Type B pancreatic cell (in vitro differentiated cells): ENCODE measurements around the gene BCL11A. TPM values are rescaled to one million over a fixed set of nuclear protein-coding genes. Genes with fewer than 3 reads are reported as not detected.
A peak's percentile ranks its signal among the peaks of the same experiment; 100 is the strongest.

Experiments
- DNase-seq: peaks from one replicate; pipeline ENCODE4 v3.0.0; 2021; ENCODE audit warnings: mixed read lengths; ENCODE audit not compliant: unreplicated experiment; ENCODE audit errors: extremely low spot score
- H3K27ac Mint-ChIP-seq: 2 replicates; pipeline ENCODE4 v1.8.0; 2021; ENCODE audit warnings: mild to moderate bottlenecking, mixed read lengths
- H3K27me3 Mint-ChIP-seq: 2 replicates; pipeline ENCODE4 v1.8.0; 2021; ENCODE audit warnings: mixed read lengths
- H3K36me3 Mint-ChIP-seq: 2 replicates; pipeline ENCODE4 v1.8.0; 2021; ENCODE audit warnings: mixed read lengths
- H3K4me1 Mint-ChIP-seq: one replicate; pipeline ENCODE4 v1.8.0; 2021; ENCODE audit warnings: mixed read lengths; ENCODE audit not compliant: unreplicated experiment
- H3K4me3 Mint-ChIP-seq: 2 replicates; pipeline ENCODE4 v1.8.0; 2021; ENCODE audit warnings: mild to moderate bottlenecking, mixed read lengths
- H3K9me3 Mint-ChIP-seq: 2 replicates; pipeline ENCODE4 v1.8.0; 2021; ENCODE audit warnings: mixed read lengths
- total RNA-seq: library from RNA; stranded (reverse); gene quantifications from 2 replicates; pipeline ENCODE4 v1.2.1, GENCODE V29; 2021; ENCODE audit warnings: low replicate concordance
- TF ChIP-seq, protein P1 (sequence below): fragments of 200-600 bp; sonication (generic); conservative IDR thresholded peaks from 2 replicates; pipeline ENCODE4 v1.5.0; 2021; ENCODE audit warnings: antibody characterized with exemption, mild to moderate bottlenecking

Gene BCL11A
- total RNA-seq, 1 donor from 2014 or later = 53.1 TPM

DNA sequence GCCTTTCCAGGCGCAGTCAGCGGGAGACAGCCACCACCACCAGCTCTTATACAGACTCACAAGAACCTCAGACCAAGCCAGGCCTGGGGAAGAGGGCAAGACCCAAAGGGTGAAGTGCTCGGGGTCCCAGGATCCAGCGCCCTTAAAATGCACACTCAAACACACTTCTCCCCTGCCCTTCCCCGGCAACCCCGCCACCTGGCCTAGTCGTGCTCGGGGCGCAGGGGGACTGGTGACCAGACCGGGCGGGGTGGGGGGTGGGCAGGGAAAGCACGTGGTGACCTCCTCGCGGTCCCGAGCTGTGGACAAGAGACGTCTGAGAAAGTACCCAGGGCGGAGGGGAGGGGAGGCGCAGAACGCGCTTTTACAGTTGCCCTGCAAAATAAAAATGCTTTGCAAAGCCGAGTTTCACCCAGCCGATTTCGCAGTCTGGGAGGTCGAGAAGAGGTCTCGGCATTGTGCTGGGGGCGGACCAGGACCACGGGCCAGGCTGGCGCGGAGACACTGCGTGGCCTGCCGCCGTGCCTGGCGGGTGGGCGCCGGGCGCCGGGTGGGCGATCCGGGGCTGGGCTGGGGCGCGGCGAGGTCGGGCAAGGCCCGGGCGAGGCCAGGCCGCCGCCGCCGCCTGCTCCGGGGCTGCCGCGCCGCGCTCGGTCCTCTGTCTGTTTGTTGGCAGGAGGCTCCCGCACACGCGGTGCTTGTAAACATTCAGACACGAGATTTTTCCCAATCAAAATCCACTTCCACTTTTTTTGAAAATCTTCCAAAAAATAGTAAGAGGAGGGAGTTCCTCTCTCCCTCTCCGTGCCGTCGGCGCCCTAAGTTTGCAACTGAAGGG, 2.0 kb downstream of the BCL11A start:
- Mint-ChIP-seq H3K27me3 (peaks cover 15% of the 10 kb centered on the region), H3K9me3 (no peaks in the 10 kb centered on the region), H3K36me3 (peaks cover 9% of the 10 kb centered on the region), H3K27ac (peak overlapping the region; percentile 95), H3K4me1 (peaks cover 30% of the 10 kb centered on the region), H3K4me3 (peak overlapping the region; percentile 98)
- TF ChIP-seq, protein P1, sequence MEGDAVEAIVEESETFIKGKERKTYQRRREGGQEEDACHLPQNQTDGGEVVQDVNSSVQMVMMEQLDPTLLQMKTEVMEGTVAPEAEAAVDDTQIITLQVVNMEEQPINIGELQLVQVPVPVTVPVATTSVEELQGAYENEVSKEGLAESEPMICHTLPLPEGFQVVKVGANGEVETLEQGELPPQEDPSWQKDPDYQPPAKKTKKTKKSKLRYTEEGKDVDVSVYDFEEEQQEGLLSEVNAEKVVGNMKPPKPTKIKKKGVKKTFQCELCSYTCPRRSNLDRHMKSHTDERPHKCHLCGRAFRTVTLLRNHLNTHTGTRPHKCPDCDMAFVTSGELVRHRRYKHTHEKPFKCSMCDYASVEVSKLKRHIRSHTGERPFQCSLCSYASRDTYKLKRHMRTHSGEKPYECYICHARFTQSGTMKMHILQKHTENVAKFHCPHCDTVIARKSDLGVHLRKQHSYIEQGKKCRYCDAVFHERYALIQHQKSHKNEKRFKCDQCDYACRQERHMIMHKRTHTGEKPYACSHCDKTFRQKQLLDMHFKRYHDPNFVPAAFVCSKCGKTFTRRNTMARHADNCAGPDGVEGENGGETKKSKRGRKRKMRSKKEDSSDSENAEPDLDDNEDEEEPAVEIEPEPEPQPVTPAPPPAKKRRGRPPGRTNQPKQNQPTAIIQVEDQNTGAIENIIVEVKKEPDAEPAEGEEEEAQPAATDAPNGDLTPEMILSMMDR = no peak
- no peak for DNase-seq

DNA sequence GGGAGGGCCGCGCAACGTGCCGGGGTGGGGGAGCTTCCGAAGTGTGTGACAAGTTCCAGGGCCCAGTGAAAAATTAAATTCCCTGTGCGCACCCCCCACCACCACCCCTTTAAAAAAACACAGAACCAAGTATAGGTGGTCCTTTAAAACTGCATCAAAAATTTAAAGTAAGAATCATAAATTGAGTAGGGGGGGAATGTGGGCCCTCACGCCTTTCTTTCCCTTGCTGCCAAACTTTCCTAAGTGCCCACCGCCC, 2.5 kb downstream of the BCL11A start:
- Mint-ChIP-seq H3K27ac (peak overlapping the region; percentile 95), H3K27me3 (peaks cover 12% of the 10 kb centered on the region), H3K4me1 (peaks cover 36% of the 10 kb centered on the region), H3K36me3 (peaks cover 15% of the 10 kb centered on the region), H3K9me3 (no peaks in the 10 kb centered on the region), H3K4me3 (peak overlapping the region; percentile 98)
- TF ChIP-seq, protein P1 = no peak
- DNase-seq = no peak

DNA sequence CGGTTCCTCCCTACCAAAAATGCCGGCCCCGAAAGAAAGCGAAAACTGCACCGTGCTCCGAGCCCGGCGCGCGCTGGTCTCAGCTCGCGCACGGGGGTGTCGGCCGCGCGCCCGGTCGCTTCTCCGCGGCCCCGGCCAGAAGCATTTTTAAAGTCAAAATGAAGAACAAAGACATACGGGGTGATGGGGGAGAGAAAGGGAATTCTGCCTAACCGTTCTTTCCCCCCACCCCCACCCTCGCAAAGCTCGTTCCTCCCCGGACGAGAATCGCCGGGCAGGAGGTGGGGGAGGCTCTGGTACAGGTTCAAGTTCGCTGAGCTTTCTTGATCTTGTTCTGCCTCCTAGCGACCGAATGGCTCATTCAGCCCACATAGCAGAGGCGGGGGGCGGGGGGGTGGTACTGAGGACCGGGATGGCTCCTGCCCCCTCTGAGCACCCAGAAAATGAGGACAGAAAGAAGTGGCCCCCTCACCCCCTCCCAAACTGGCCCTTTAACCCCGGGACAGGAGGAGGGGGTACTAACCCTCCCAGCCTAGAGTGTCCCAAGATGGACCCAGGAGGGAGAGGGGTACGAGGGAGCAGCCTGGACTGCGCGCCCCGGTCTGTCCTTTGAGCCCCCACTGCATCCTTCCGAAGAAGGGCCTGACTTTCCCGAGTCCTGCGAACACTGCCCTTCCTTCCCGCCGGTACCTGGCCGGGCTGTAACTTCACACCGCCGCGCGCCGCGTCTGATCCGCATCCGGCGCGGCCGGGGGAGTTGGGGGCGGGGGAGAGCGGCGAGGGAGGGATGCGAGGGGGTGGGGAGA, 3.1 kb downstream of the BCL11A start:
- no peaks in the 10 kb centered on the region for H3K9me3 Mint-ChIP-seq
- no peak for DNase-seq
- TF ChIP-seq, protein P1 = peak; percentile 77
- H3K4me3 Mint-ChIP-seq = peak overlapping the region; percentile 98
- peaks cover 6% of the 10 kb centered on the region for H3K27me3 Mint-ChIP-seq
- peak overlapping the region; percentile 95 for H3K27ac Mint-ChIP-seq
- peaks cover 20% of the 10 kb centered on the region for H3K36me3 Mint-ChIP-seq
- H3K4me1 Mint-ChIP-seq = peaks cover 36% of the 10 kb centered on the region

DNA sequence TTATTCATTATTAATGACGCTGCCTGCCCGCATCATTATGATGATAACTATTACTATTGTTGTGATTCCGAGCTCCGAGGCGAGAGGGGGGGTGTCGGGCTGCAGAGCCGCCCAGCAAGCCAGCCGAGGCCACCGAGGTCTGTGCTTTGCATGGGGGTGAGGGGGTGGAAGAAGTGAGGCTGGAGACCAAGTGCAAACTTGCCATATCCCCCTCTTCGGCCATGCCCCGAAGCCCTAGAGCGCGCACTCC, 3.6 kb downstream of the BCL11A start:
- TF ChIP-seq, protein P1 = no peak
- Mint-ChIP-seq H3K4me3 (peak overlapping the region; percentile 98), H3K27me3 (peaks cover 3% of the 10 kb centered on the region), H3K9me3 (no peaks in the 10 kb centered on the region), H3K4me1 (peaks cover 41% of the 10 kb centered on the region), H3K27ac (peak overlapping the region; percentile 95), H3K36me3 (peaks cover 25% of the 10 kb centered on the region)
- DNase-seq = no peak

DNA sequence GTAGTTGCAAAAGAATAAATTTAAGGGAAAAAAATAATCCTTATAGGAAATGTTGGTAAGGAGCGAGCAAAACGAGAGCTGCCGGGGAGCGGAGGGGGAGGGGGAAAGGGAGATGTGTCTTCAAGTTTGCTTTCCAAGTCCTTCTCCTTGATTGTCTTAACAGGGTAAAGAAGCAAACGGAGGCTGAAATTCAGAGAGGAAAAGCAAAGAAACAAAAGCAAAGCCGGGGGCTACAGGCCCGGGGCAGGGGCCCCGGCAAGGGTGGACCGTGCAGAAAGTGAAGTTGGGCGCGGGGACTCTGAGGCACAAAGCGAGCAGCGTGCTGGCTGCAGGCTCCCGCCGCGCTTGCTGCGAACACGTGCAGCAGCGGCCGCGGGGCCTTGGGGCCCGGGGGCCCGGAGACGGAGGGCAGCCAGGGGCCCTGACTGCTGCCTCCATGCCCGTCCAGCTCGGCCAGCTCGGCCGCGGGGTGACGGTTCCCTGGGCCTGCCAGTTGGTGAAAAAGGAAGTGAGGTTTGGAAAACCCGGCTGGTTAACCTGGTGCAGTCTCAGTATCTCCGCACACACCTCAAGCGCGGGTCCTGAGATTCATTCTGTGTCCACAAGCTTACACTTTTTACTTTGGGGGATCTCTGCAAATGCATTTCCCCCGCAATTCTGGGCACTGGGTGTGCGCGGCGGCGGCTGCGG, 4.1 kb downstream of the BCL11A start:
- H3K4me3 Mint-ChIP-seq = peak overlapping the region; percentile 98
- H3K4me1 Mint-ChIP-seq = peaks cover 45% of the 10 kb centered on the region
- DNase-seq = no peak
- H3K27me3 Mint-ChIP-seq = peaks cover 3% of the 10 kb centered on the region
- H3K36me3 Mint-ChIP-seq = peaks cover 30% of the 10 kb centered on the region
- H3K9me3 Mint-ChIP-seq = no peaks in the 10 kb centered on the region
- peak overlapping the region; percentile 95 for H3K27ac Mint-ChIP-seq
- TF ChIP-seq, protein P1 = no peak
